GM23248 (cell line): ENCODE data around the gene PKIB.

Experiments used
- EZH2 ChIP-seq: fragments of 200-600 bp; sonication (generic); IDR thresholded peaks from 2 replicates; pipeline ENCODE4 v1.6.1; 2018; ENCODE audit warnings: antibody characterized with exemption, mild to moderate bottlenecking; ENCODE audit not compliant: insufficient read depth, poor library complexity, severe bottlenecking
- EZH2phosphoT487 ChIP-seq: fragments of 200-600 bp; sonication (generic); IDR thresholded peaks from 2 replicates; pipeline ENCODE4 v1.6.1; 2018; ENCODE audit warnings: antibody characterized with exemption, moderate library complexity, mild to moderate bottlenecking, low read depth; ENCODE audit not compliant: insufficient read depth

DNA sequence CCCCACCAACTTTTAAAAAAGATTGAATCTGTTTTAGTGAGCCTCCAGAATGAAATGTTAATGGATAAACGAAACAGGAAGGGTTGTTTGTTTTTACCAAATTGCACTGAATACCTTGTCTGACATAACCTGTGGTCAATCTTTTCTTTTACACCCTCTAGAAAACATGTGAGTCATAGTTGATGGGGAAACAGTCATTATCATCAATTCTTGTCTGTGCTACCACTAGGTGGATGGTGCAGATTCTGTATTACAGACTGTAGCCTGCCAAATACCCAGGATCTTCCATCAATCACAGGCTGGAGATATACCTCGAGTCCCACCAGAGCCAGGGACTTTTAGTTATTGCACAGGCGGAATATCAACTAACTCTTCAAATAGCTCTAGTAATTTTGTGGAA, 29.5 kb upstream of the PKIB start:
- TF ChIP-seq EZH2phosphoT487: no peak
- TF ChIP-seq EZH2: no peak
